DOHH2 (cell line): ENCODE results near the gene ADIPOQ.

Experiments used
- EZH2phosphoT487 ChIP-seq: fragments of 200-600 bp; sonication (generic); IDR thresholded peaks from 2 replicates; pipeline ENCODE4 v1.6.1; 2017; ENCODE audit warnings: borderline replicate concordance, mild to moderate bottlenecking, antibody characterized with exemption, low read length, moderate library complexity, mixed read lengths
- TF ChIP-seq, protein P1 (sequence below): fragments of 200-600 bp; sonication (generic); IDR thresholded peaks from one replicate; pipeline ENCODE4 v1.5.1; 2014; ENCODE audit warnings: antibody characterized with exemption, mild to moderate bottlenecking, low read depth, low read length; ENCODE audit not compliant: poor library complexity, severe bottlenecking

DNA sequence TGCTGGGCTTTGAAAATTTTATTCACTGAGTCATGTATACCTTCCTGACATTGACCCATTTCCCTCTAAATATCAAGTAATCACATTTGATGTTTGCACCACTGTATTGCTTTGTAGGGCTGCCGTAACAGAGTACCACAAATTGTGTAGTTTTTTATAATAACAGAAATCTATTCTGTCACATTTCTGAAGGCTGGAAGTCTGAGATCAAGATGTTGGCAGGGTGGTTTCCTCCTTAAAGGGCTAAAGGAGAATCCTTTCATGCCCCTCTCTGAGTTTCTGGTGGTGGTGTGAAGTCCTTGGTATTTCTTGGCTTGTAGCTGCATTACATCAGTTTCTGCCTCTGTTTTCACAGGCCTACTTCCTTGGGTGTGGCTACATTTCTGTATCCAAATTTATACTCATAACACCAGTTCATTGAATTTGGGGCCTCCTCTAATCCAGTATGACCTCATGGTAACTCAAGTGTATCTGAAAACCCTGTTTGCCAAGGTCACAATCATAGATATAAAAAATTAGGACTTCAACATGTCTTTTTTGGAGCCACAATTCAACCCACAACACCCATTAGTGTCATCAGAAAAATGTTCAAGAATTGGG lies 58.7 kb downstream of the ADIPOQ start:
- TF ChIP-seq, protein P1, sequence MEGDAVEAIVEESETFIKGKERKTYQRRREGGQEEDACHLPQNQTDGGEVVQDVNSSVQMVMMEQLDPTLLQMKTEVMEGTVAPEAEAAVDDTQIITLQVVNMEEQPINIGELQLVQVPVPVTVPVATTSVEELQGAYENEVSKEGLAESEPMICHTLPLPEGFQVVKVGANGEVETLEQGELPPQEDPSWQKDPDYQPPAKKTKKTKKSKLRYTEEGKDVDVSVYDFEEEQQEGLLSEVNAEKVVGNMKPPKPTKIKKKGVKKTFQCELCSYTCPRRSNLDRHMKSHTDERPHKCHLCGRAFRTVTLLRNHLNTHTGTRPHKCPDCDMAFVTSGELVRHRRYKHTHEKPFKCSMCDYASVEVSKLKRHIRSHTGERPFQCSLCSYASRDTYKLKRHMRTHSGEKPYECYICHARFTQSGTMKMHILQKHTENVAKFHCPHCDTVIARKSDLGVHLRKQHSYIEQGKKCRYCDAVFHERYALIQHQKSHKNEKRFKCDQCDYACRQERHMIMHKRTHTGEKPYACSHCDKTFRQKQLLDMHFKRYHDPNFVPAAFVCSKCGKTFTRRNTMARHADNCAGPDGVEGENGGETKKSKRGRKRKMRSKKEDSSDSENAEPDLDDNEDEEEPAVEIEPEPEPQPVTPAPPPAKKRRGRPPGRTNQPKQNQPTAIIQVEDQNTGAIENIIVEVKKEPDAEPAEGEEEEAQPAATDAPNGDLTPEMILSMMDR = no peak
- no peak for TF ChIP-seq EZH2phosphoT487
